Measurements from ENCODE around the gene SALL2. TPM values are rescaled to one million over a fixed set of nuclear protein-coding genes. Genes with fewer than 3 reads are reported as not detected.

Gene SALL2
- polyA plus RNA-seq, 2 donors = 0.98 to 1.8 TPM

DNA sequence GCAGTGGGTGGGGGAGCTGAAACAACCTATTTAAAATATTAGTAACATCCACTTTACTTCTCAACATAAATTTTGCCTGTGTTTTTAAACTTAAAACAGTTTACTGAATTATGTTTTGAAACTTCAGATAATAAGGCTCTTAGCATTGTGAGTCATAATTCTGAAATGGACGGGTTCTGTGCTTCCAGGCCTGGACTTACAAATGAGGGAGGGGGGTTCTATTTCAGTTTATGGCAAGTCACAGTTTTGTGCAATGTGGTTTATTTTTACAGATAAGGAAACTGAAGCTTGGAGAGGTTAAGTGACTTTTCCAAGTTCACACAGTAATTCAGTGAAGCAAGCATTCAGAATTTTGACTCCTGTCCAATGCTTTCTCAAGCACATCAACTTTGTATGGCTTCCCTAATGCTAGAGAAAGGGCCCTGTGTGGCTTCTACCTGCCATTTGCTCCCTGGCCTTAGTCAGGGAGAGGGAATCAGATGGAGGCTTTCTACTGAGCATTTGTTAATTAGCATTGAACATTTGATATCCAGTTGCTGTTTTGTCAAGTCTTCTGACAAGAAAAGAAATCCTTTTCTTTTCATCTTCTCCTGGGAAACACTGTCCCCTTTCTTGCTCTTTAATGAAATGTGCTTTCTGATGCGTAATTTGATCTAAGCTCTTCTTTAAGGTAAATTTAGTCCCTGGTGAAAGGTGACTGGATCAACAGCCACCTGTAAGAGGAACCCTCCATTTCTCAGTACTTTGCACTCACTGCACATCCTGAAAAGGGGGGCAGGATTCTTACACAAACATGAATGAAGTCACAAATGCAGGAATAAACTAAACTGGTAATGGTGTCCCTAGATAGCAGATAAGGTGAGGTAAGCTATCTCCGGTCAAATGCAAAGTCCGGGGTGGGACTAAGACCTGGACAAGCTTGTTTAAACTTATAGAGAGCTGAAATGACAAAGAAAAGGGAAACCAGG, 2.5 kb upstream of the SALL2 start:
- 76 to 78% methylated on average over 4 of the region's 4 CpGs for WGBS, 2 donors
- Histone ChIP-seq H3K27me3 (ENCODE audit: control insufficient read depth in 1 of 2, insufficient read depth in 2 of 2, low read length in 2 of 2) (no peaks in the 10 kb centered on the region), H3K9me3 (ENCODE audit: control insufficient read depth in 2 of 2, insufficient read depth in 1 of 2, low read depth in 1 of 2, low read length in 1 of 2) (no peaks in the 10 kb centered on the region), H3K36me3 (ENCODE audit: control insufficient read depth in 2 of 2, insufficient read depth in 2 of 2, low read length in 1 of 2) (no peaks in the 10 kb centered on the region), H3K27ac (ENCODE audit: low read depth in 2 of 2, low read length in 1 of 2) (no peak overlapping the region), H3K4me1 (ENCODE audit: control insufficient read depth in 2 of 2, insufficient read depth in 2 of 2, low read length in 1 of 2) (no peaks in the 10 kb centered on the region), H3K4me3 (ENCODE audit: low read depth in 1 of 2, low read length in 2 of 2) (no peak overlapping the region)

DNA sequence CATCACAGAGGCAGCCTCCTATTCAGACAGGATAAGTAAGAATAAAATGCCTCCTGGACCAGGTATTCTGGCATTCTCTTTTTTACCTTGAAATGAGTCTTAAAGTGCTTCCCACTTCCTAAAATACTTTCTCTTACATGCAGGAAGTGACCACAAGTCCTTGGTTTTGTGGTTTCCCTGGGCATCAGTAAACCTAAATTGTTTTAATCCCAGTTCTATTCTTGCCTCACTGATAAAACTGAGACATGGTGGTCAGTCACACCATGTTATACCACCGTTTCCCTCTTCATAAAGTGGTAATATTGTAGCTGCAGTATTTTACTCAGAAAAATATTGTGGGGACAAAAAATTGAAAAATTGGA, 1.2 kb upstream of the SALL2 start:
- Histone ChIP-seq H3K27me3 (ENCODE audit: control insufficient read depth in 1 of 2, insufficient read depth in 2 of 2, low read length in 2 of 2) (no peaks in the 10 kb centered on the region), H3K36me3 (ENCODE audit: control insufficient read depth in 2 of 2, insufficient read depth in 2 of 2, low read length in 1 of 2) (no peaks in the 10 kb centered on the region), H3K27ac (ENCODE audit: low read depth in 2 of 2, low read length in 1 of 2) (no peak overlapping the region), H3K4me3 (ENCODE audit: low read depth in 1 of 2, low read length in 2 of 2) (no peak overlapping the region), H3K4me1 (ENCODE audit: control insufficient read depth in 2 of 2, insufficient read depth in 2 of 2, low read length in 1 of 2) (no peaks in the 10 kb centered on the region), H3K9me3 (ENCODE audit: control insufficient read depth in 2 of 2, insufficient read depth in 1 of 2, low read depth in 1 of 2, low read length in 1 of 2) (no peaks in the 10 kb centered on the region)
- 58 to 61% methylated on average over 1 of the region's 1 CpG for WGBS, 2 donors

DNA sequence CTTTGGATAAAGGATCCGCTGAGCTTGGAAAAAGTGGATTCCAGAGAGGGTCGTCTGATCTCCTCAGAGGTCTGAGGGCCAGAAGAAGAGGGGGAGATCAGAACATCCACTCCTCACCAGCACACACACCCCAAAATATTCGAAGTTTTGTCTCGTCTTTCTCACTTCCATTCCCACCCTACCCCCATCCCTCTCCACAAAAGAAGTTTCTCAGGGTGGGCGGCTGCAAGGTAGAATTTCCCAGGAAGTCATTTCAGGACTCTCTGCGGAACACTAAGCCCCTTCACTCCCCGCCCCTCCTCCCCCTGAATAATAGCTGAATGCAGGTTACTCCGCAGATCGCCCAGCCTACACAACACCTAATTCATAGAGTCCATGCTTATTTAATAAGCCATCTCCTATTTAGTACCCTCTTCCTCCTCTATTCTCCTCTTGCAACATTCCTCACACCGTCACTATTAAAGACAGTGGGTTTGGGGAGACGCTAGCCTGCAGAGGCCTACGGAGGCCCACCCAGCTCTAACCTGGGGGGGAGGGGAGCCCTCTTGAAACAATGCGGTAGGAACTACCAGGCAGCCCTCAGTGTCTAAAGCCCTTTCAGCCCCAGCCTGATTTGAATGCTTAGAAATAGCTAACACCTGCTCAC, 649 bp upstream of the SALL2 start:
- H3K27me3 ChIP-seq (ENCODE audit: control insufficient read depth in 1 of 2, insufficient read depth in 2 of 2, low read length in 2 of 2) = no peaks in the 10 kb centered on the region
- 20 to 24% methylated on average over 13 of the region's 13 CpGs for WGBS, 2 donors
- H3K36me3 ChIP-seq (ENCODE audit: control insufficient read depth in 2 of 2, insufficient read depth in 2 of 2, low read length in 1 of 2) = no peaks in the 10 kb centered on the region
- no peaks in the 10 kb centered on the region for H3K9me3 ChIP-seq (ENCODE audit: control insufficient read depth in 2 of 2, insufficient read depth in 1 of 2, low read depth in 1 of 2, low read length in 1 of 2)
- H3K4me1 ChIP-seq (ENCODE audit: control insufficient read depth in 2 of 2, insufficient read depth in 2 of 2, low read length in 1 of 2) = no peaks in the 10 kb centered on the region
- H3K4me3 ChIP-seq (ENCODE audit: low read depth in 1 of 2, low read length in 2 of 2) = peak overlapping the region; percentile 56 to 58
- no peak overlapping the region for H3K27ac ChIP-seq (ENCODE audit: low read depth in 2 of 2, low read length in 1 of 2)

DNA sequence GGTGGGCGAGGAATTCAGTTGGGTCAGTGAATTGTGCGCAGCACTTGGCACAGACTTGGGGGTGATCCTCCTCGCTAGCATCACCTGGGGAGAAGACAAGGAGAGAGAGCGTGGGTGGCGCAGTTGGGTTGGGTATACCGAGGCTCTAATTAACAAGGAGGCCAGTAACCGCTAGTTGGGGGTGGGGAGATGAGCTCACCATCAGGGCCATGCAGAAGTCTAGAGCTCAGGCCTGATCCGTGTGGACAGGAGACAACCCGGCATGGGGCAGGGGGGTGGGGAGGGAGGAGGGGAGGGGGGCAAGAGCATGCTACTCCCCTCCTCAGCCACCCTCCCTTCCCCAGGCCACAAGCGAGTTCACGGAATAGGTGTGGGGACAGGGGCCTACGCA, 580 bp downstream of the SALL2 start:
- H3K36me3 ChIP-seq (ENCODE audit: control insufficient read depth in 2 of 2, insufficient read depth in 2 of 2, low read length in 1 of 2) = no peaks in the 10 kb centered on the region
- H3K9me3 ChIP-seq (ENCODE audit: control insufficient read depth in 2 of 2, insufficient read depth in 1 of 2, low read depth in 1 of 2, low read length in 1 of 2) = no peaks in the 10 kb centered on the region
- no peaks in the 10 kb centered on the region for H3K27me3 ChIP-seq (ENCODE audit: control insufficient read depth in 1 of 2, insufficient read depth in 2 of 2, low read length in 2 of 2)
- peak overlapping the region in 1 of 2 donors; percentile 43 for H3K27ac ChIP-seq (ENCODE audit: low read depth in 2 of 2, low read length in 1 of 2)
- H3K4me1 ChIP-seq (ENCODE audit: control insufficient read depth in 2 of 2, insufficient read depth in 2 of 2, low read length in 1 of 2) = no peaks in the 10 kb centered on the region
- H3K4me3 ChIP-seq (ENCODE audit: low read depth in 1 of 2, low read length in 2 of 2) = peak overlapping the region; percentile 56 to 58
- 27 to 58% methylated on average over 7 to 12 of the region's 12 CpGs for WGBS, 2 donors

DNA sequence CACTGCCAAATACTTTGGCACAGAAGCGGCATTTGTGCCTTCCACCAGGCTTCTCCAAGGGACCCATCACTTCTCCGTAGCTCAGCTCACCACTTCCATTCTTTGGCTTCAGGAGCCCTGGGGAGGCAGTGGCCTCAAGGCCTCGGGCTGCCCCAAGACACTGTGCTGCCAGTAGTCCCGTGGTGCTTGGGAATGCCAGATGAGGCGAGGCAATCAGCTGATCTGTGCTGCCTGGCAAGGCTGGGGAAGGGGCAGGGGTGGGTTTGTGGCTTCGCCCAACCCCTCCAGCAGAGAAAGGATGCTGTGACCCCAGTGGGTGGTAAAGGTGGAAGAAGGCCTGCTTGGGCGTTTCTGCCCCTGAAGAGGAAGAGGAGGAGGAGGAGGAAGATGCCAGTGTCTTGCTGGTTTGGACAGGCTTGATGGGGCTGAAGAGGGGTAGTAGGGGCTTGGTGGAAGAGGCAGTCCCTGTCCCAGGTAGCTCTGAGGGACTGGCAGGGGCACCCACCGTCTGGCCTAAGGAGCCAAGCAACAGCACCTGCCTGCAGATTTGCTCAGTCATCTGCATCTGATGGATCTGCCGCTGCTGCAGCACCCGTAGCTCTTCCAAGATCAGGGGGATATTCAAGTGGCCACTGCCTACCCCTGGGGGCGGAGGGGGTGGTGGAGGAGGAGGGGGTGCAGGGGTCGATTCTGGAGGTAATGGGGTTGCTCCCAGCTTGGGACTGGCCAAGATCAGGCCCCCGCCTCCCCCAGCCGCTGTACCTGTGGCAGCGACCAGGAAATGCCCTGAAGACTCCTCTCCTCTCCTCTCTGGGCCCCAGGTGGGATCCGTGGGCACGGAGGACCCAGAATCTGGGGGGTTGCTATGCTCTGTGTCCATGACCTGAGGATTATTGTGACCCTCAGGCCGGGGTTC, 1.3 kb downstream of the SALL2 start:
- H3K4me1 ChIP-seq (ENCODE audit: control insufficient read depth in 2 of 2, insufficient read depth in 2 of 2, low read length in 1 of 2) = no peaks in the 10 kb centered on the region
- H3K4me3 ChIP-seq (ENCODE audit: low read depth in 1 of 2, low read length in 2 of 2) = no peak overlapping the region
- H3K36me3 ChIP-seq (ENCODE audit: control insufficient read depth in 2 of 2, insufficient read depth in 2 of 2, low read length in 1 of 2) = no peaks in the 10 kb centered on the region
- 81 to 83% methylated on average over 18 of the region's 18 CpGs for WGBS, 2 donors
- no peak overlapping the region for H3K27ac ChIP-seq (ENCODE audit: low read depth in 2 of 2, low read length in 1 of 2)
- H3K27me3 ChIP-seq (ENCODE audit: control insufficient read depth in 1 of 2, insufficient read depth in 2 of 2, low read length in 2 of 2) = no peaks in the 10 kb centered on the region
- H3K9me3 ChIP-seq (ENCODE audit: control insufficient read depth in 2 of 2, insufficient read depth in 1 of 2, low read depth in 1 of 2, low read length in 1 of 2) = no peaks in the 10 kb centered on the region

DNA sequence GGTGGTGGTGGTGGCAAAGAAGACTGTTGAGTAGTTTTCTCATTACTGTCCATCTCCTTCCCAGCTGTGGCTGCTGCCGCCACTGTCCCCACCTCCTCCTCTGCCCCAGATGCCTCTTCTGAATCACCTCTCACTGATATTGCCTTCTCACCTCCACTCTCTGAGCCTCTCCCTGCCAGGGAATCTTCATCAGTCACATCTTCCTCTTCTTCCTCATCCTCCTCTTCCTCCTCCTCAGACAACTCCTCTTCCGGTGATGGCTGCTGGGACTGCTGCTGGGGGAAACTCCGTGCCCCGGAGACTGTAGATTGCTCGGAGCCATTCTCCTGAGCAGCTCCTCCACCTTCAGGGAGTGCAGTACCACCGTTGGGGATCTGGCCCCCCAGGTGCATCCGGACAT, 2.9 kb downstream of the SALL2 start:
- H3K27ac ChIP-seq (ENCODE audit: low read depth in 2 of 2, low read length in 1 of 2) = no peak overlapping the region
- H3K36me3 ChIP-seq (ENCODE audit: control insufficient read depth in 2 of 2, insufficient read depth in 2 of 2, low read length in 1 of 2) = no peaks in the 10 kb centered on the region
- H3K4me3 ChIP-seq (ENCODE audit: low read depth in 1 of 2, low read length in 2 of 2) = no peak overlapping the region
- H3K4me1 ChIP-seq (ENCODE audit: control insufficient read depth in 2 of 2, insufficient read depth in 2 of 2, low read length in 1 of 2) = no peaks in the 10 kb centered on the region
- WGBS, 2 donors = 76 to 88% methylated on average over 6 to 7 of the region's 7 CpGs
- no peaks in the 10 kb centered on the region for H3K9me3 ChIP-seq (ENCODE audit: control insufficient read depth in 2 of 2, insufficient read depth in 1 of 2, low read depth in 1 of 2, low read length in 1 of 2)
- no peaks in the 10 kb centered on the region for H3K27me3 ChIP-seq (ENCODE audit: control insufficient read depth in 1 of 2, insufficient read depth in 2 of 2, low read length in 2 of 2)

DNA sequence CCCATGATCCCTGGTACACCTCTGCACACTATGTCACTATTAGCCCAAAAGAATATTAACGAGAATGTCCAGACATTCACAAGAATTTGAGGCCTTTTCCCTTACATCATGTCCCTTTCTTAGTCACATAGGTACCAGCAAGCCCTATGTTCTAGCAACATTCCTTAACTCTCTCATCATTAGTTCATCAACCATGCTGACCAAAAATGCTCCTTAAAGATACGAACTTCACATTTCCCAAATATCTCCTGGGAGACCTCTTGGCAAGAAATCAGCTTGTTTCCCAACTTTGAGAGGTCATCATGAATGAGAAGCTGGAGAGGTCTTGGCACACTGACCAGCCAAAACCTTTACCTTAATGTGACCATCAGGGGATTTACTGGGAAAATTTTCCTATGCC, 4.6 kb downstream of the SALL2 start:
- Histone ChIP-seq H3K4me1 (ENCODE audit: control insufficient read depth in 2 of 2, insufficient read depth in 2 of 2, low read length in 1 of 2) (no peaks in the 10 kb centered on the region), H3K27me3 (ENCODE audit: control insufficient read depth in 1 of 2, insufficient read depth in 2 of 2, low read length in 2 of 2) (no peaks in the 10 kb centered on the region), H3K4me3 (ENCODE audit: low read depth in 1 of 2, low read length in 2 of 2) (no peak overlapping the region), H3K36me3 (ENCODE audit: control insufficient read depth in 2 of 2, insufficient read depth in 2 of 2, low read length in 1 of 2) (no peaks in the 10 kb centered on the region), H3K27ac (ENCODE audit: low read depth in 2 of 2, low read length in 1 of 2) (no peak overlapping the region), H3K9me3 (ENCODE audit: control insufficient read depth in 2 of 2, insufficient read depth in 1 of 2, low read depth in 1 of 2, low read length in 1 of 2) (no peaks in the 10 kb centered on the region)
- WGBS, 2 donors = 66 to 80% methylated on average over 2 of the region's 2 CpGs

DNA sequence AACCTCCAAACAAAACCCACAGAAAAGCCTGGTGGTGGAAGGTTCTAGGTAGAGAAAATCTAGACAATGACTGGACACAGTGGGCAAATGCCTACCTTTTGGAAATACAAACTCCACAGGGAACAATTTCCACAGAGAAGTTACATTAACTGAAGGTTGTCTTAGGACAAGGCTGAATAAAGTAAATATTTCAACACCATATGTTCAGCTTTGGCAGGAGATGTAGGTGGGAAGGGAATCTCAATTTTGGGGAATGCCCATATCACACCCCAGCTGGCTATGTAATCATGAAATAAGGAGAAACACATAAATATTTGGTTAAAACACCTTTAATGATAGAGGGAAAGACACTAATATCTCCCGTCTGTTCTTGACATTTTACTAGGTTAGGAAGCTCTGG, 5.4 kb downstream of the SALL2 start:
- Histone ChIP-seq H3K36me3 (ENCODE audit: control insufficient read depth in 2 of 2, insufficient read depth in 2 of 2, low read length in 1 of 2) (no peaks in the 10 kb centered on the region), H3K27ac (ENCODE audit: low read depth in 2 of 2, low read length in 1 of 2) (no peak overlapping the region), H3K27me3 (ENCODE audit: control insufficient read depth in 1 of 2, insufficient read depth in 2 of 2, low read length in 2 of 2) (no peaks in the 10 kb centered on the region), H3K4me3 (ENCODE audit: low read depth in 1 of 2, low read length in 2 of 2) (no peak overlapping the region), H3K9me3 (ENCODE audit: control insufficient read depth in 2 of 2, insufficient read depth in 1 of 2, low read depth in 1 of 2, low read length in 1 of 2) (no peaks in the 10 kb centered on the region), H3K4me1 (ENCODE audit: control insufficient read depth in 2 of 2, insufficient read depth in 2 of 2, low read length in 1 of 2) (no peaks in the 10 kb centered on the region)
- WGBS, 2 donors = 74 to 87% methylated on average over 1 of the region's 1 CpG

DNA sequence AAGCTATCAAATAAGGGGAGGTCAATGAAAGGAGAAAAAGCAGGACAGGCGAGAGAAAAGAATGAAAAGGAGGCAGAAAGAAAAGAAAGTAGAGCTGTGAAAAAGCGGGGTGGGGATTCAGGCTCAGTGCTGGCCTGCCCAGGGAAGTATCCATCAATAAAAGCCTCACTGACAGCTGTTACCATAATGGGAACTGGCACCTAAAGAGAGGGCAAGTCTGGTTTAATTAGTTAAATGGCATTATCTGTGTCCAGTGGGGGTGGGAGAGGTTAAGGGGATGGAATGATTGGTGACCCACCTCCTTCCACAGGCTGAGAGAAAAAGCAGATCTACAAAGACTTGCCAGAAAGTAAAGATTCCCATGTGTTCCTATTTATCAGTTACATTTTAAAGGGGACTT, 7.4 kb downstream of the SALL2 start:
- 81 to 86% methylated on average over 2 of the region's 2 CpGs for whole genome bisulfite sequencing, 2 donors
- no peaks in the 10 kb centered on the region for H3K36me3 ChIP-seq (ENCODE audit: control insufficient read depth in 2 of 2, insufficient read depth in 2 of 2, low read length in 1 of 2)
- no peak overlapping the region for H3K4me3 ChIP-seq (ENCODE audit: low read depth in 1 of 2, low read length in 2 of 2)
- H3K4me1 ChIP-seq (ENCODE audit: control insufficient read depth in 2 of 2, insufficient read depth in 2 of 2, low read length in 1 of 2) = no peaks in the 10 kb centered on the region
- H3K27ac ChIP-seq (ENCODE audit: low read depth in 2 of 2, low read length in 1 of 2) = no peak overlapping the region
- H3K9me3 ChIP-seq (ENCODE audit: control insufficient read depth in 2 of 2, insufficient read depth in 1 of 2, low read depth in 1 of 2, low read length in 1 of 2) = no peaks in the 10 kb centered on the region
- no peaks in the 10 kb centered on the region for H3K27me3 ChIP-seq (ENCODE audit: control insufficient read depth in 1 of 2, insufficient read depth in 2 of 2, low read length in 2 of 2)

All from esophagus (tissue), 2 donors.